PFSK-1 (cell line): ENCODE measurements around the gene ZNF217.

Source experiments
- FOXP2 ChIP-seq: optimal IDR thresholded peaks from 2 replicates; pipeline ENCODE3; 2011; ENCODE audit warnings: borderline replicate concordance, control low read depth, inconsistent platforms; ENCODE audit not compliant: insufficient read depth; ENCODE audit errors: extremely low read length, extremely low read depth
- POLR2AphosphoS5 ChIP-seq: IDR thresholded peaks from 2 replicates; pipeline ENCODE4 v1.6.1; 2012; ENCODE audit warnings: low read depth, mild to moderate bottlenecking, control low read depth, low read length, moderate library complexity
- REST ChIP-seq, 2 experiments: IDR thresholded peaks; 2 replicates each; pipeline versions ENCODE4 v1.6.1 to v1.8.0; 2011 to 2012; ENCODE audit warnings: low read depth in 2 of 2, low read length in 2 of 2, control low read depth in 1 of 2, inconsistent platforms in 1 of 2, mild to moderate bottlenecking in 1 of 2, moderate library complexity in 1 of 2; ENCODE audit not compliant: insufficient read depth in 1 of 2
- SIN3A ChIP-seq: IDR thresholded peaks from 2 replicates; pipeline ENCODE4 v1.6.1; 2012; ENCODE audit warnings: mild to moderate bottlenecking, low read length, moderate library complexity, borderline replicate concordance; ENCODE audit not compliant: insufficient read depth
- TAF1 ChIP-seq: IDR thresholded peaks from 2 replicates; pipeline ENCODE4 v1.6.1; 2012; ENCODE audit warnings: low read length, control low read depth, borderline replicate concordance; ENCODE audit not compliant: insufficient read depth

The ZNF217 gene

GRCh38 chr20:53598140-53599043 lies 4.8 kb upstream of the ZNF217 start:
- TF ChIP-seq SIN3A (no peak), TAF1 (no peak), POLR2AphosphoS5 (no peak)

GRCh38 chr20:53597521-53598120 lies 4.0 kb upstream of the ZNF217 start:
- TF ChIP-seq POLR2AphosphoS5 (peak; percentile 96), TAF1 (0 out of 2 replicates have a peak, but pooled peaks have one; percentile 68), SIN3A (no peak; the same call in 1 of the 2 replicates), FOXP2 (no peak), REST (IDR thresholded peaks at IDR 0.05; ENCODE audit: insufficient read depth in 1 of 2, low read depth in 2 of 2, low read length in 2 of 2) (no peak)

GRCh38 chr20:53597030-53597482 lies 3.4 kb upstream of the ZNF217 start:
- no peak for TF ChIP-seq SIN3A
- no peak for TF ChIP-seq FOXP2
- TF ChIP-seq TAF1, result no peak
- no peak for TF ChIP-seq POLR2AphosphoS5
- TF ChIP-seq REST (IDR thresholded peaks at IDR 0.05; ENCODE audit: insufficient read depth in 1 of 2, low read depth in 2 of 2, low read length in 2 of 2), result no peak

- no peak for TF ChIP-seq FOXP2
- no peak for TF ChIP-seq POLR2AphosphoS5
- TF ChIP-seq TAF1, result no peak
- TF ChIP-seq REST (IDR thresholded peaks at IDR 0.05; ENCODE audit: insufficient read depth in 1 of 2, low read depth in 2 of 2, low read length in 2 of 2), result no peak
- TF ChIP-seq SIN3A, result no peak
These were observed 1.4 kb upstream of the ZNF217 start for GRCh38 chr20:53595018-53595378.

- TF ChIP-seq TAF1 (0 out of 2 replicates have a peak, but pooled peaks have one; percentile 53), POLR2AphosphoS5 (peak; percentile 13; the same call in 1 of the 2 replicates), REST (IDR thresholded peaks at IDR 0.05; ENCODE audit: insufficient read depth in 1 of 2, low read depth in 2 of 2, low read length in 2 of 2) (no peak), FOXP2 (no peak), SIN3A (no peak)
These were observed 704 bp upstream of the ZNF217 start for GRCh38 chr20:53594068-53595017.
